Measurements from ENCODE around the gene ASIC4. TPM values are rescaled to one million over a fixed set of nuclear protein-coding genes. Genes with fewer than 3 reads are reported as not detected.

ASIC4 gene
- total and polyA plus RNA-seq, 2 of the 8 experiments (the other 6 are each of a cell fraction or from before 2014, with no cell fraction given) = 0.12 to 0.22 TPM

DNA sequence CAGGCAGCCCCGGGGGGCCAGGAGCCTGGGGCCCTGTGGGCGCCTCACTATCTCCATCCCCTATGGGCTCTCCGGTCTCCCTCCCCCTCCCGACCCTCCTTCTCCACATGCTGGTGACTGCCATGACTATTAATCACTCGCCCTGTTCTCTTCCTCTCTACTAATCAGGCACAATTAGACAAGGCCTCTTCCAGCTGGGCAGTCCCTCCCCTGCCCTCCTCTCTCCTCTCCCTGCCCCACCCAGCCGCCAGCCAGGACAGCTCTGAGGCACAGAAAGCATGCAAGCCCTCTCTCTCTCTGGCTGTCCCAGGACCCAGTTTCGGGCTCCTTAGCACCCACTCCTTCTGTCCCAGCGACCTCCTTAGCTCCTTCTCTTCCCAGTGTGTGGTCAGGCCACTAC lies 5.8 kb downstream of the ASIC4 start (continued):
- TF ChIP-seq NANOG (IDR thresholded peaks at IDR 0.05; ENCODE audit: insufficient read depth, low read depth, low read length, poor library complexity, severe bottlenecking) = no peak
